K562 (cell line): ENCODE results near the gene BICD1. TPM values are rescaled to one million over a fixed set of nuclear protein-coding genes. Genes with fewer than 3 reads are reported as not detected.

ENCODE experiments used
- ATAC-seq: fragments of 200-7000 bp; cut with Tn5 transposase; 3 replicates; pipeline ENCODE4 v1.9.1; 2020; ENCODE audit warnings: moderate library complexity
- BruUV-seq: library from RNA; stranded (reverse); fragments of 400-500 nt; replicated peaks from 2 replicates; lab custom pipeline; 2021; lab: Mats Ljungman, UMichigan
- CTCF ChIA-PET: fragments of 300-600 bp; formaldehyde crosslinking; extraction: SDS; loops from one replicate; lab custom pipeline; 2021; ENCODE audit warnings: low intra/inter-chr PET ratio; lab: Yijun Ruan, JAX
- POLR2A ChIA-PET: fragments of 300-600, 350-650 bp; sonication (Branson Sonifier 250); formaldehyde crosslinking; extraction: SDS; loops from one replicate; lab custom pipeline; 2021; ENCODE audit warnings: antibody characterized with exemption, inconsistent platforms; lab: Yijun Ruan, JAX
- DNase-seq, 4 experiments: peaks; one replicate each; pipeline versions ENCODE4 v3.0.0 to v3.0.0-alpha.2; 2011 to 2018; ENCODE audit warnings: low spot score in 3 of 4, mixed read lengths in 3 of 4; ENCODE audit errors: extremely low read depth in 1 of 4
- FAIRE-seq: peaks from 2 replicates; lab custom pipeline; 2011; peaks lifted over from hg19 to GRCh38; lab: Jason Lieb, UNC
- H2AFZ ChIP-seq: 2 replicates; pipeline ENCODE4 v1.6.0; 2011; ENCODE audit warnings: low read depth, low read length, control low read depth, inconsistent platforms
- H3K27ac ChIP-seq: fragments of 200-600 bp; 3 replicates; pipeline ENCODE4 v1.8.0; 2011; ENCODE audit warnings: low read depth, mild to moderate bottlenecking, control low read depth, inconsistent platforms, low read length, moderate library complexity, mixed read lengths; ENCODE audit errors: extremely low read depth
- H3K27me3 ChIP-seq, 2 experiments: fragments of 300-600 bp in 1 of 2; 2 replicates in 1 of 2; 3 replicates in 1 of 2; pipeline versions ENCODE4 v1.6.0 to v1.8.0; 2011; ENCODE audit warnings: inconsistent platforms in 2 of 2, low read length in 2 of 2, mild to moderate bottlenecking in 1 of 2, mixed read lengths in 1 of 2, moderate library complexity in 1 of 2; ENCODE audit not compliant: control insufficient read depth in 2 of 2, insufficient read depth in 2 of 2
- H3K36me3 ChIP-seq: fragments of 300-600 bp; 3 replicates; pipeline ENCODE4 v1.8.0; 2011; ENCODE audit warnings: mild to moderate bottlenecking, low read length, inconsistent platforms; ENCODE audit not compliant: control insufficient read depth, insufficient read depth
- H3K4me1 ChIP-seq, 2 experiments: fragments of 200-600 bp in 1 of 2; replicated peaks in 1 of 2; 2 replicates in 1 of 2; 3 replicates in 1 of 2; pipeline versions ENCODE4 v1.5.1 to v1.8.0; 2011; ENCODE audit warnings: inconsistent platforms in 2 of 2, low read length in 2 of 2, mild to moderate bottlenecking in 1 of 2, mixed read lengths in 1 of 2, moderate library complexity in 1 of 2; ENCODE audit not compliant: control insufficient read depth in 2 of 2, insufficient read depth in 2 of 2
- H3K4me2 ChIP-seq: 2 replicates; pipeline ENCODE4 v1.6.1; 2011; ENCODE audit warnings: low read length, control low read depth, inconsistent platforms, mixed read lengths; ENCODE audit not compliant: insufficient read depth
- H3K4me3 ChIP-seq: fragments of 200-600 bp; sonication (generic), shearing (Covaris generic); 2 replicates; pipeline ENCODE4 v1.5.1; 2016; ENCODE audit warnings: control low read depth, inconsistent platforms
- H3K79me2 ChIP-seq: fragments of 200-600 bp; 3 replicates; pipeline ENCODE4 v1.8.0; 2011; ENCODE audit warnings: low read length, inconsistent platforms; ENCODE audit not compliant: control insufficient read depth, insufficient read depth
- H3K9ac ChIP-seq, 2 experiments: 2 replicates each; pipeline versions ENCODE4 v1.6.0 to v1.6.1; 2011; ENCODE audit warnings: low read depth in 2 of 2, low read length in 2 of 2, control low read depth in 1 of 2, inconsistent platforms in 1 of 2, mild to moderate bottlenecking in 1 of 2, mixed read lengths in 1 of 2; ENCODE audit not compliant: insufficient read depth in 1 of 2
- H3K9me1 ChIP-seq: one replicate; pipeline ENCODE4 v1.6.0; 2011; ENCODE audit warnings: inconsistent platforms, mild to moderate bottlenecking, low read length, moderate library complexity; ENCODE audit not compliant: control insufficient read depth, insufficient read depth
- H3K9me3 ChIP-seq: replicated peaks from 2 replicates; pipeline ENCODE4 v1.5.1; 2011; ENCODE audit warnings: low read depth, low read length, inconsistent platforms; ENCODE audit not compliant: control insufficient read depth, insufficient read depth
- H4K20me1 ChIP-seq: replicated peaks from 2 replicates; pipeline ENCODE4 v1.6.1; 2011; ENCODE audit warnings: low read length, inconsistent platforms, mixed read lengths; ENCODE audit not compliant: control insufficient read depth, insufficient read depth
- CC2D1A ChIP-seq: fragments of 450-650 bp; IDR thresholded peaks from 2 replicates; pipeline ENCODE4 v1.6.1; 2017; ENCODE audit warnings: mild to moderate bottlenecking
- CCAR2 ChIP-seq: fragments of 200-400 bp; formaldehyde crosslinking; IDR thresholded peaks from 2 replicates; pipeline ENCODE4 v1.6.1; 2017; ENCODE audit warnings: mild to moderate bottlenecking, low read depth, low read length
- HCFC1 ChIP-seq: IDR thresholded peaks from 2 replicates; pipeline ENCODE4 v1.6.1; 2012; ENCODE audit warnings: low read depth, low read length, improper control_type of control experiment
- PYGO2 ChIP-seq: fragments of 450-650 bp; IDR thresholded peaks from 2 replicates; pipeline ENCODE4 v1.6.1; 2016; ENCODE audit warnings: mild to moderate bottlenecking, missing genetic modification characterization, moderate library complexity, missing compliant biosample characterization
- RB1 ChIP-seq: fragments of 450-650 bp; IDR thresholded peaks from 2 replicates; pipeline ENCODE4 v1.6.1; 2017; ENCODE audit warnings: low read depth, mild to moderate bottlenecking
- SAFB ChIP-seq: fragments of 200-400 bp; formaldehyde crosslinking; IDR thresholded peaks from 2 replicates; pipeline ENCODE4 v1.6.1; 2017; ENCODE audit warnings: low read depth, low read length, borderline replicate concordance
- TOE1 ChIP-seq, 2 experiments: fragments of 450-650 bp in 1 of 2; sonication (generic) in 1 of 2; formaldehyde crosslinking in 1 of 2; IDR thresholded peaks; 2 replicates each; pipeline versions ENCODE4 v1.7.1 to v1.8.0; 2016 to 2022; ENCODE audit warnings: borderline replicate concordance in 2 of 2, mild to moderate bottlenecking in 2 of 2, antibody characterized with exemption in 1 of 2, inconsistent platforms in 1 of 2, low read depth in 1 of 2, missing genetic modification reagents in 1 of 2, moderate library complexity in 1 of 2
- ZNF253 ChIP-seq: fragments of 250-450 bp; sonication (Bioruptor Pico); conservative IDR thresholded peaks from 2 replicates; pipeline ENCODE4 v1.6.1; 2021; ENCODE audit warnings: mild to moderate bottlenecking
- ZNF644 ChIP-seq: fragments of 200-800 bp; sonication (Bioruptor generic); IDR thresholded peaks from 2 replicates; pipeline ENCODE4 v1.6.1; 2016; ENCODE audit warnings: low read depth, missing genetic modification characterization, missing compliant biosample characterization
- WGBS: fragments of 100-300 bp; shearing (Covaris generic); methylation state at CpG from one replicate; pipeline ENCODE4 v1.1.6; 2016; ENCODE audit warnings: low coverage, mixed read lengths; ENCODE audit not compliant: insufficient coverage; ENCODE audit errors: missing lambda C conversion rate; 5-methylcytosine and 5-hydroxymethylcytosine counted together
- in situ Hi-C: fragments of 300-500 bp; cut with MboI; formaldehyde crosslinking; loops from 4 replicates; pipeline ENCODE4 v1.15.0; 2018; ENCODE audit warnings: inconsistent platforms, mixed read lengths
- intact Hi-C: fragments of 100-400 bp; cut with micrococcal nuclease; formaldehyde crosslinking; loops from 2 replicates; pipeline ENCODE4 v1.14.2; 2022
- polyA plus RNA-seq, 8 experiments: library from polyadenylated mRNA; depleted of rRNA in 4 of 8; stranded (reverse) in 5 of 8; unstranded in 3 of 8; fragments of >200 nt; fragmentation: Nextera tagmentation in 2 of 8; fragmentation: Illumina TruSeq in 1 of 8; extraction: Ambion mirVana in 2 of 8; extraction: Trizol in 1 of 8; gene quantifications; 2 replicates each; pipeline versions ENCODE4 v1.2.1 to v1.2.3, GENCODE V29; 2011 to 2014; ENCODE audit warnings: inconsistent platforms in 1 of 8, missing spikeins in 1 of 8
- total RNA-seq, 7 experiments: library from RNA; depleted of rRNA in 6 of 7; stranded (reverse); fragments of >200 nt in 6 of 7; fragmentation: Illumina TruSeq in 2 of 7; extraction: Trizol in 2 of 7; gene quantifications; 2 replicates each; pipeline versions ENCODE4 v1.2.1 to v1.2.3, GENCODE V29; 2011 to 2021; ENCODE audit warnings: low replicate concordance in 1 of 7
- TF ChIP-seq, protein P1 (sequence below): fragments of 450-650 bp; IDR thresholded peaks from 2 replicates; pipeline ENCODE4 v1.6.1; 2016; ENCODE audit warnings: mild to moderate bottlenecking
- TF ChIP-seq, protein P2 (sequence below): IDR thresholded peaks from 3 replicates; pipeline ENCODE4 v1.6.1; 2011; ENCODE audit warnings: borderline replicate concordance, mild to moderate bottlenecking; ENCODE audit not compliant: insufficient read length, insufficient read depth

The BICD1 gene
- total and polyA plus RNA-seq, 9 of the 15 experiments (the other 6 are each of a cell fraction or from before 2014, with no cell fraction given) = 3.5 to 21.1 (median 12.5) TPM

- Histone ChIP-seq H3K9me1 (no peaks in the 10 kb centered on the region), H3K4me1 (no peaks in the 10 kb centered on the region), H3K27ac (no peak overlapping the region), H4K20me1 (0 out of 2 replicates have a peak, but pooled peaks cover 6% of the 10 kb centered on the region), H3K36me3 (no peaks in the 10 kb centered on the region), H3K27me3 (peaks cover 18 to 38% of the 10 kb centered on the region in 2 experiments; a peak in 4 of 5 replicates), H3K9ac (no peak overlapping the region), H2AFZ (no peak overlapping the region), H3K4me3 (no peak overlapping the region), H3K4me2 (no peak overlapping the region), H3K79me2 (no peaks in the 10 kb centered on the region), H3K9me3 (no peaks in the 10 kb centered on the region)
- ChIA-PET CTCF (interaction anchor here (0.6 kb wide), 2 partner anchors 8 to 23 kb away, joined by 3 read pairs; no protein-coding TSS in a partner anchor), POLR2A (interaction anchor here (1.7 kb wide), 1 partner anchor 8 kb away, joined by 4 read pairs; the partner anchor contains the start of gene FGD4)
- ATAC-seq = no peak
- TF ChIP-seq CC2D1A (no peak), RB1 (no peak), TOE1 (IDR thresholded peaks at IDR 0.05; ENCODE audit: borderline replicate concordance) (no peak), TOE1 (CRISPR knock-in tag; IDR thresholded peaks at IDR 0.05; ENCODE audit: borderline replicate concordance, low read depth) (no peak), HCFC1 (no peak), PYGO2 (tag) (no peak), ZNF644 (no peak), SAFB (no peak), ZNF253 (CRISPR knock-in tag) (no peak), CCAR2 (no peak)
- TF ChIP-seq, protein P1, sequence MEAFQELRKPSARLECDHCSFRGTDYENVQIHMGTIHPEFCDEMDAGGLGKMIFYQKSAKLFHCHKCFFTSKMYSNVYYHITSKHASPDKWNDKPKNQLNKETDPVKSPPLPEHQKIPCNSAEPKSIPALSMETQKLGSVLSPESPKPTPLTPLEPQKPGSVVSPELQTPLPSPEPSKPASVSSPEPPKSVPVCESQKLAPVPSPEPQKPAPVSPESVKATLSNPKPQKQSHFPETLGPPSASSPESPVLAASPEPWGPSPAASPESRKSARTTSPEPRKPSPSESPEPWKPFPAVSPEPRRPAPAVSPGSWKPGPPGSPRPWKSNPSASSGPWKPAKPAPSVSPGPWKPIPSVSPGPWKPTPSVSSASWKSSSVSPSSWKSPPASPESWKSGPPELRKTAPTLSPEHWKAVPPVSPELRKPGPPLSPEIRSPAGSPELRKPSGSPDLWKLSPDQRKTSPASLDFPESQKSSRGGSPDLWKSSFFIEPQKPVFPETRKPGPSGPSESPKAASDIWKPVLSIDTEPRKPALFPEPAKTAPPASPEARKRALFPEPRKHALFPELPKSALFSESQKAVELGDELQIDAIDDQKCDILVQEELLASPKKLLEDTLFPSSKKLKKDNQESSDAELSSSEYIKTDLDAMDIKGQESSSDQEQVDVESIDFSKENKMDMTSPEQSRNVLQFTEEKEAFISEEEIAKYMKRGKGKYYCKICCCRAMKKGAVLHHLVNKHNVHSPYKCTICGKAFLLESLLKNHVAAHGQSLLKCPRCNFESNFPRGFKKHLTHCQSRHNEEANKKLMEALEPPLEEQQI = no peak
- TF ChIP-seq, protein P2, sequence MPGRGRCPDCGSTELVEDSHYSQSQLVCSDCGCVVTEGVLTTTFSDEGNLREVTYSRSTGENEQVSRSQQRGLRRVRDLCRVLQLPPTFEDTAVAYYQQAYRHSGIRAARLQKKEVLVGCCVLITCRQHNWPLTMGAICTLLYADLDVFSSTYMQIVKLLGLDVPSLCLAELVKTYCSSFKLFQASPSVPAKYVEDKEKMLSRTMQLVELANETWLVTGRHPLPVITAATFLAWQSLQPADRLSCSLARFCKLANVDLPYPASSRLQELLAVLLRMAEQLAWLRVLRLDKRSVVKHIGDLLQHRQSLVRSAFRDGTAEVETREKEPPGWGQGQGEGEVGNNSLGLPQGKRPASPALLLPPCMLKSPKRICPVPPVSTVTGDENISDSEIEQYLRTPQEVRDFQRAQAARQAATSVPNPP = no peak
- WGBS = 32% methylated on average over 3 of the region's 3 CpGs
- FAIRE-seq = no peak
- intact Hi-C loops (no loop called here), in situ Hi-C loops (no loop called here)
- BruUV-seq = no TSS peak
- no peak for DNase-seq
Measured at GRCh38 chr12:32407795-32408194, 301.1 kb downstream of the BICD1 start.
